T-cell (primary cell): ENCODE measurements around the gene ARHGAP10. TPM values are rescaled to one million over a fixed set of nuclear protein-coding genes. Genes with fewer than 3 reads are reported as not detected.
"Not testable (repeated sequence)": the region's sequence is repeated elsewhere in the genome, so short reads cannot be mapped to it uniquely, and the experiment has no call there.

Source experiments
- ATAC-seq, 4 experiments: fragments of 200-7000 bp in 3 of 4; fragments of 150-1000 bp in 1 of 4; cut with Tn5 transposase; replicated peaks in 1 of 4; 1 replicate in 3 of 4; 2 replicates in 1 of 4; pipeline ENCODE4 v1.10.0; 2021; ENCODE audit warnings: moderate library complexity in 3 of 4, mild to moderate bottlenecking in 2 of 4, moderate number of reproducible peaks in 1 of 4
- CTCF ChIA-PET, 2 donors: fragments of 300-600 bp; sonication (Branson Sonifier 250); formaldehyde crosslinking; loops; one replicate each; lab custom pipeline; 2022; ENCODE audit warnings: antibody characterized with exemption in 2 of 2; lab: Charles Lee
- POLR2A ChIA-PET, 2 donors: fragments of 300-600 bp; sonication (Branson Sonifier 250); formaldehyde crosslinking; loops; one replicate each; lab custom pipeline; 2022; ENCODE audit warnings: antibody characterized with exemption in 2 of 2; lab: Charles Lee
- DNase-seq, 35 experiments: peaks; one replicate each; pipeline versions ENCODE4 v3.0.0 to v3.0.0-alpha.2; 2013 to 2023
- H3K27ac ChIP-seq: one replicate; pipeline ENCODE4 v1.5.1; 2013; ENCODE audit warnings: low read length
- H3K27me3 ChIP-seq, 2 experiments: replicated peaks in 1 of 2; 1 replicate in 1 of 2; 2 replicates in 1 of 2; pipeline versions ENCODE4 v1.6.1 to v1.7.0; 2013; ENCODE audit warnings: low read length in 1 of 2, mixed read lengths in 1 of 2; ENCODE audit not compliant: control insufficient read depth in 2 of 2, insufficient read depth in 2 of 2; ENCODE audit errors: extremely low read depth in 1 of 2
- H3K36me3 ChIP-seq, 2 donors: 1 replicate in 1 of 2; 2 replicates in 1 of 2; pipeline versions ENCODE4 v1.6.1 to v1.7.0; 2013; ENCODE audit warnings: low read length in 1 of 2; ENCODE audit not compliant: control insufficient read depth in 2 of 2, insufficient read depth in 1 of 2; ENCODE audit errors: extremely low read depth in 1 of 2
- H3K4me1 ChIP-seq, 2 experiments: 1 replicate in 1 of 2; 2 replicates in 1 of 2; pipeline versions ENCODE4 v1.6.1 to v1.7.0; 2013; ENCODE audit warnings: low read length in 2 of 2, mixed read lengths in 1 of 2; ENCODE audit not compliant: insufficient read depth in 2 of 2, control insufficient read depth in 1 of 2; ENCODE audit errors: extremely low read depth in 1 of 2
- H3K4me3 ChIP-seq, 2 donors: 1 replicate in 1 of 2; 2 replicates in 1 of 2; pipeline versions ENCODE4 v1.5.1 to v1.7.0; 2013; ENCODE audit warnings: mild to moderate bottlenecking in 2 of 2, low read length in 1 of 2, moderate library complexity in 1 of 2; ENCODE audit not compliant: control insufficient read depth in 1 of 2; ENCODE audit errors: extremely low read depth in 1 of 2
- H3K9me3 ChIP-seq: 2 replicates; pipeline ENCODE4 v1.7.0; 2013
- H3K27ac Mint-ChIP-seq, 2 donors: one replicate each; pipeline ENCODE4 v1.8.0; 2020 to 2021; ENCODE audit warnings: mild to moderate bottlenecking in 2 of 2, mixed read lengths in 2 of 2
- H3K27me3 Mint-ChIP-seq, 2 donors: one replicate each; pipeline ENCODE4 v1.8.0; 2021 to 2022; ENCODE audit warnings: mixed read lengths in 2 of 2
- H3K36me3 Mint-ChIP-seq: one replicate; pipeline ENCODE4 v1.8.0; 2021; ENCODE audit warnings: mixed read lengths
- H3K4me1 Mint-ChIP-seq, 3 donors: one replicate each; pipeline ENCODE4 v1.8.0; 2020 to 2022; ENCODE audit warnings: mixed read lengths in 3 of 3, mild to moderate bottlenecking in 1 of 3
- H3K4me3 Mint-ChIP-seq, 3 donors: one replicate each; pipeline ENCODE4 v1.8.0; 2020 to 2022; ENCODE audit warnings: mild to moderate bottlenecking in 3 of 3, mixed read lengths in 3 of 3, moderate library complexity in 3 of 3
- H3K9me3 Mint-ChIP-seq, 3 donors: one replicate each; pipeline ENCODE4 v1.8.0; 2020 to 2022; ENCODE audit warnings: mixed read lengths in 3 of 3
- WGBS: methylation state at CpG from one replicate; pipeline ENCODE4 v1.1.5; 2013; ENCODE audit warnings: missing lambda C conversion rate; ENCODE audit not compliant: insufficient coverage; 5-methylcytosine and 5-hydroxymethylcytosine counted together
- total RNA-seq, 35 experiments: library from RNA in 6 of 35; stranded (reverse) in 6 of 35; fragments of 120-200 nt in 1 of 35; gene quantifications; one replicate each; pipeline versions ENCODE4 v1.2.1 to v1.2.4 and lab custom pipeline; 2013 to 2026

The ARHGAP10 gene
- total RNA-seq, 5 donors from 2014 or later (not counting 1 experiment from before 2014, with no cell fraction given), result 6.2 to 7.7 (median 6.8) TPM

GRCh38 chr4:147874109-147874508 lies 142.2 kb downstream of the ARHGAP10 start:
- ATAC-seq, result no peak
- no peak overlapping the region for H3K4me3 Mint-ChIP-seq
- H3K4me1 ChIP-seq, result no peaks in the 10 kb centered on the region
- no peaks in the 10 kb centered on the region for H3K9me3 ChIP-seq
- no peaks in the 10 kb centered on the region for H3K9me3 Mint-ChIP-seq
- DNase-seq, result no peak
- peaks cover 0 to 2% of the 10 kb centered on the region in 2 donors for H3K36me3 ChIP-seq
- no peak overlapping the region for H3K27ac Mint-ChIP-seq
- H3K27me3 ChIP-seq, result no peaks in the 10 kb centered on the region
- no peaks in the 10 kb centered on the region for H3K4me1 Mint-ChIP-seq
- no peak overlapping the region for H3K4me3 ChIP-seq
- CTCF ChIA-PET, result interaction anchor here in 1 of 2 donors (1.0 kb wide), 1 partner anchor 166 kb away, joined by 3 read pairs; no protein-coding TSS in a partner anchor
- H3K36me3 Mint-ChIP-seq, result peaks cover 13% of the 10 kb centered on the region
- no peaks in the 10 kb centered on the region for H3K27me3 Mint-ChIP-seq
- POLR2A ChIA-PET, result no interaction called here
- whole genome bisulfite sequencing, result 65% methylated on average over 4 of the region's 5 CpGs
- H3K27ac ChIP-seq, result no peak overlapping the region

GRCh38 chr4:147877308-147877771 lies 145.5 kb downstream of the ARHGAP10 start:
- H3K4me1 ChIP-seq, result no peaks in the 10 kb centered on the region
- no peak overlapping the region for H3K4me3 Mint-ChIP-seq
- no peak overlapping the region for H3K4me3 ChIP-seq
- no peaks in the 10 kb centered on the region for H3K9me3 Mint-ChIP-seq
- ChIA-PET CTCF (interaction anchor here in 1 of 2 donors (2.3 kb wide), 1 partner anchor 11 kb away, joined by 21 read pairs; no protein-coding TSS in a partner anchor), POLR2A (no interaction called here)
- H3K36me3 Mint-ChIP-seq, result peaks cover 28% of the 10 kb centered on the region
- peaks cover 0 to 2% of the 10 kb centered on the region in 2 donors for H3K36me3 ChIP-seq
- H3K9me3 ChIP-seq, result no peaks in the 10 kb centered on the region
- DNase-seq, result no peak
- no peak overlapping the region for H3K27ac ChIP-seq
- no peaks in the 10 kb centered on the region for H3K4me1 Mint-ChIP-seq
- no peak for ATAC-seq
- H3K27me3 Mint-ChIP-seq, result no peaks in the 10 kb centered on the region
- H3K27ac Mint-ChIP-seq, result no peak overlapping the region
- H3K27me3 ChIP-seq, result no peaks in the 10 kb centered on the region

- no CpG with 5 or more reads among the region's 1 CpG for WGBS
- H3K9me3 ChIP-seq, result no peaks in the 10 kb centered on the region
- CTCF ChIA-PET, result interaction anchor here (0.5 to 1.6 kb wide), 5 partner anchors 13 to 182 kb away, joined by 3 to 8 read pairs (median 3); no protein-coding TSS in a partner anchor
- Mint-ChIP-seq H3K4me1 (no peaks in the 10 kb centered on the region), H3K4me3 (no peak overlapping the region), H3K27ac (no peak overlapping the region), H3K9me3 (peaks cover 2 to 3% (median 2%) of the 10 kb centered on the region in 3 donors), H3K27me3 (no peaks in the 10 kb centered on the region), H3K36me3 (peaks cover 43% of the 10 kb centered on the region)
- H3K36me3 ChIP-seq, result peaks cover 0 to 2% of the 10 kb centered on the region in 2 donors
- H3K4me3 ChIP-seq, result no peak overlapping the region
- DNase-seq (no peak), ATAC-seq (no peak)
- H3K27me3 ChIP-seq, result no peaks in the 10 kb centered on the region
- POLR2A ChIA-PET, result no interaction called here
- no peak overlapping the region for H3K27ac ChIP-seq
- no peaks in the 10 kb centered on the region for H3K4me1 ChIP-seq
These were observed 147.8 kb downstream of the ARHGAP10 start for GRCh38 chr4:147879676-147880075.

- H3K36me3 Mint-ChIP-seq, result peaks cover 46% of the 10 kb centered on the region
- H3K9me3 Mint-ChIP-seq, result peaks cover 6 to 9% (median 7%) of the 10 kb centered on the region in 3 donors
- no peak overlapping the region for H3K27ac Mint-ChIP-seq
- no CpG with 5 or more reads among the region's 3 CpGs for WGBS
- DNase-seq (no peak), ATAC-seq (no peak)
- Histone ChIP-seq H3K4me1 (no peaks in the 10 kb centered on the region), H3K27ac (no peak overlapping the region), H3K4me3 (no peak overlapping the region), H3K9me3 (no peaks in the 10 kb centered on the region), H3K36me3 (no peaks in the 10 kb centered on the region), H3K27me3 (no peaks in the 10 kb centered on the region)
- no peaks in the 10 kb centered on the region for H3K27me3 Mint-ChIP-seq
- CTCF ChIA-PET, result interaction anchor here (0.7 to 1.6 kb wide), 4 partner anchors 13 to 182 kb away, joined by 3 to 8 read pairs (median 5); no protein-coding TSS in a partner anchor
- H3K4me1 Mint-ChIP-seq, result no peaks in the 10 kb centered on the region
- no peak overlapping the region for H3K4me3 Mint-ChIP-seq
- POLR2A ChIA-PET, result no interaction called here
These were observed 148.6 kb downstream of the ARHGAP10 start for GRCh38 chr4:147880511-147880910.

- no peak overlapping the region for H3K27ac Mint-ChIP-seq
- ATAC-seq (no peak), DNase-seq (no peak)
- no peak overlapping the region for H3K4me3 Mint-ChIP-seq
- whole genome bisulfite sequencing, result no CpG with 5 or more reads among the region's 2 CpGs
- H3K27ac ChIP-seq, result no peak overlapping the region
- H3K27me3 Mint-ChIP-seq, result no peaks in the 10 kb centered on the region
- H3K36me3 ChIP-seq, result no peaks in the 10 kb centered on the region
- no peaks in the 10 kb centered on the region for H3K4me1 Mint-ChIP-seq
- H3K27me3 ChIP-seq, result no peaks in the 10 kb centered on the region
- CTCF ChIA-PET, result interaction anchor here (0.6 to 0.8 kb wide), 3 partner anchors 160 to 296 kb away, joined by 3 to 6 read pairs (median 5); no protein-coding TSS in a partner anchor
- H3K36me3 Mint-ChIP-seq, result peaks cover 55% of the 10 kb centered on the region
- H3K9me3 ChIP-seq, result no peaks in the 10 kb centered on the region
- no peaks in the 10 kb centered on the region for H3K4me1 ChIP-seq
- POLR2A ChIA-PET, result no interaction called here
- peaks cover 6 to 9% (median 7%) of the 10 kb centered on the region in 3 donors for H3K9me3 Mint-ChIP-seq
- no peak overlapping the region for H3K4me3 ChIP-seq
These were observed 152.6 kb downstream of the ARHGAP10 start for GRCh38 chr4:147884536-147884935.

- H3K36me3 Mint-ChIP-seq, result peaks cover 50% of the 10 kb centered on the region
- H3K27ac Mint-ChIP-seq, H3K9me3 ChIP-seq, POLR2A ChIA-PET, DNase-seq, H3K27me3 ChIP-seq, H3K36me3 ChIP-seq, H3K27me3 Mint-ChIP-seq, H3K4me3 ChIP-seq, H3K27ac ChIP-seq, H3K4me1 Mint-ChIP-seq, ATAC-seq, H3K9me3 Mint-ChIP-seq, H3K4me3 Mint-ChIP-seq, H3K4me1 ChIP-seq: not testable (repeated sequence)
- no CpG with 5 or more reads among the region's 1 CpG for WGBS
- CTCF ChIA-PET, result interaction anchor here in 1 of 2 donors (0.7 kb wide), 1 partner anchor 161 kb away, joined by 6 read pairs; no protein-coding TSS in a partner anchor
These were observed 153.3 kb downstream of the ARHGAP10 start for GRCh38 chr4:147885216-147885615.
